ENCODE measurements around the gene MOSPD3.

The MOSPD3 gene

DNA sequence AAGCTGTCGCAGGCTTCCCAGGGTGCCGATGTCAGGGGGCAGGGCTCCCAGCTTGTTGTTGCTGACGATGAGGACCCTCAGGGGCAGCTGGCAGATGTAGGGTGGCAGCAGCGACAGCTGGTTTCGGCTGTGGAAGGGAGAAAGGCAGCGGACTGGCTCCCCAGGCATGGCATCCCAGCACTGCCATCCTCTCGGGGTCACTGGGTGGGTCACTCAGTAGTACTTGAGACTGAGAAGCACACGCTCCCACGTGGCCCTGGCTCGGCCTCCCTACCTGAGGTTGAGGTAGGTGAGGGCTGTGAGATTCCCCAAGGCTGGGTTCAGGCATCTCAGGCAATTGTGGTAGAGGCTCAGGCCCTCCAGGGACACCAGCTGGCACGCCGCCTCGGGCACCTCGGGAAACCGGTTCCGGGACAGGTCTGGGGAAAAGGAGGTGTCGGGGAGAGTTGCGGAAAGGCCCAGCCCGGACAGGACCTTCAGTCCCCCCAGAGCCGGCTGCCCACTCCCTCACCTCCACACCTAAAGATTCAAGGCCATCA is 30.2 kb upstream of the MOSPD3 start:
- peak overlapping the region; percentile 98 for H3K4me3 Mint-ChIP-seq
- no peaks in the 10 kb centered on the region for H3K27me3 Mint-ChIP-seq (ENCODE audit: low read depth)
- H3K4me1 Mint-ChIP-seq (ENCODE audit: low read depth) = peaks cover 13% of the 10 kb centered on the region
- peaks cover 36% of the 10 kb centered on the region for H3K36me3 Mint-ChIP-seq (ENCODE audit: low read depth)
- H3K9me3 Mint-ChIP-seq = no peaks in the 10 kb centered on the region
- peak overlapping the region; percentile 97 for H3K27ac Mint-ChIP-seq
- DNase-seq (ENCODE audit: low spot score) = no peak

DNA sequence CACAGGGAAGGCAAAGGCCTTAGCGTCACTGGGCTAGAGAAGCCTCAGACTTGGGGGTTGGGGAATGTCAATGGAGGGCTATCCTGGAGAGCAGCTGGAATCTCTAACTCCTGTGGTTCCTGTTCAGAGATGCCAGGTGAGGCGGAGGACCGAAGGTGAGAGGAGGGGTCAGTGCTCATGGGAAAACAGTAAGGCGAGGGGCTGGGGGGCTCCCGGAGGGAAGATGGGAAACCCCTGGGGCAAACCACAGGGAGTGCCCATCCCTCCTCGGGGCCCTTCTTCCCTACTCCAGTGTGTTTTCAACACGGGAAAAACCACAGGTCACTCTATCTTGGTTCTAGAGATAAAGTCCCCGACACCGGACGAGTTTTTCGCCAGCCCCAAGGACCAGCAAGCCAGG is 29.7 kb upstream of the MOSPD3 start:
- Mint-ChIP-seq H3K4me3 (peak overlapping the region; percentile 98), H3K9me3 (no peaks in the 10 kb centered on the region), H3K4me1 (ENCODE audit: low read depth) (peaks cover 13% of the 10 kb centered on the region), H3K36me3 (ENCODE audit: low read depth) (peaks cover 33% of the 10 kb centered on the region), H3K27me3 (ENCODE audit: low read depth) (no peaks in the 10 kb centered on the region), H3K27ac (peak overlapping the region; percentile 97)
- no peak for DNase-seq (ENCODE audit: low spot score)

DNA sequence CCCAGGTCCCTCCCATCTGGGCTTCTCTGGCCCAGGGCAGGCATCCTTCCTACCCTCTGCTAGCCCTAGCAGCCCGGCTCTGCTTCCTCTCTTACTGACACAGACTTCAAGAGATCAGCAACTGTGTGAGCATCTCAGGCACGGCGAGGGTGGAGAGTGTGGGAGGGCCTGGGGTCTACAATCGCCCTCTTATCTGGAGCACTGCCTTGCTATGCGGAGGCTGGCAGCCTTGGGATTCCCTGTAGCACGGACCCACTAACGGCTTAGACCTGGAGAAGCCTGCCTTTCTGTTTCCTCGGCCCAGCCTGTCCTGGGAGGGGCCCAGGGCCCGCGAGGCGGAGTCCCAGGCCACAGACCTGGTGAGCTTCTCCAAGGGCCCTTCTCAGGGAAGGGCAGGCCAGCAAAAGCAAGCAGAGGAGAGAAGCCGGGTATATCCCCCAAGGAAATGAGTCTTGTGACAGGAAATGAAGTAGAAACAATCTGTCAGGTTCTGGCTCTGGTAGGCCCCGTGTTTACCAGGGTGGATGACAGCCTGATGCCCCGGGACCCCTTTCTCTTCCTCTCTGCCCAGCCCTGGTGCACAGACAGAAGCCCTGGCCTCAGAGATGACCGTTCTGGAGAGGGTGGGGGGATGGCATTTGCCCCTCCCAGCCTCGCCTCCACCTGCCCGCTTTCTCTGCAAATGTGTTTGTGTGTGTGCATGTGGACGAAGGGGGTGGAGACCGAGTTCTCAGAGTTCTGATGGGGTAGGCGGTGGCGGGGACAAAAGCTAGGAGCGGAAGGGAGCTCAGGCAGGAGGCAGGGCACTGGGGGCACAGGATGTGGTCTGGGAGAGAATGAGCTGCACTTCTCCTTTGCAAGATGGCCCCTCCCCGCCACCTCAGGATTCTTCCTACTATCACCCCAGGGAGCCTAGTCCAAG is 28.9 kb upstream of the MOSPD3 start:
- H3K9me3 Mint-ChIP-seq = no peaks in the 10 kb centered on the region
- peaks cover 14% of the 10 kb centered on the region for H3K4me1 Mint-ChIP-seq (ENCODE audit: low read depth)
- H3K36me3 Mint-ChIP-seq (ENCODE audit: low read depth) = peaks cover 26% of the 10 kb centered on the region
- no peaks in the 10 kb centered on the region for H3K27me3 Mint-ChIP-seq (ENCODE audit: low read depth)
- peak overlapping the region; percentile 98 for H3K4me3 Mint-ChIP-seq
- H3K27ac Mint-ChIP-seq = peak overlapping the region; percentile 97
- DNase-seq (ENCODE audit: low spot score) = peak; percentile 78

DNA sequence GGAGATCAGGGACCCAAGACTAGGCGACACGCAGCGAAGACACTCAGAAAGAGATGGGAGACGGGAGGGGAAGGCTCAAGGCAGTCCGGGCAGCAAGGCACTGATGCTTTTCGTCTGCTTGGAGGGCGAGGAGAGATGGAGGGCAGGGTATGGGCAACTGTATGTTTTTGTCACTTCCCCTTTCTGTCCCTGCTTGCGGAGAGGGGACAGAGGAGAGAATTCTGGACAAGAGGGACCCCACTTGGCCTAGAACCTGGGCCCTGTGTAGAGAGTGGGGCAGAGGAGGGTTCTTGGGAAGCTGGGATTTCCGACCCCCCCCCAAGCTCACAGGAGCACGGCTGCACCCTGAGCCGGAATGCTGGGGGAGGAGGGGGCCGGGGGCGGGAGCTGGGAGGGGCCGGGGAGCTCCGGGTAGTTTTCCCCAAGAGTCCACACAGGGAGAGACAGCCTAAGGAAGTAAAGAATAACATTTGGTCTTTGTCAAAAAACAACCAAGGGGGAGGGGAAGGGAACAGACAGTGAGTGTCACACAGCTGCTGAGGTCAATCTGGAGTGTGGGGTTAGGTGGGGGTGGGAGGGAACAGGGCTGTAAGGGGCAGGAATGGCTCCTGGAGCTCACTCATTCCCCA is 28.2 kb upstream of the MOSPD3 start:
- peak overlapping the region; percentile 97 for H3K27ac Mint-ChIP-seq

GRCh38 chr7:100584683-100585510 is 27.4 kb upstream of the MOSPD3 start:
- Mint-ChIP-seq H3K36me3 (ENCODE audit: low read depth) (peaks cover 17% of the 10 kb centered on the region), H3K9me3 (no peaks in the 10 kb centered on the region), H3K4me1 (ENCODE audit: low read depth) (peaks cover 17% of the 10 kb centered on the region), H3K27ac (peak overlapping the region; percentile 97), H3K27me3 (ENCODE audit: low read depth) (peaks cover 3% of the 10 kb centered on the region), H3K4me3 (peak overlapping the region; percentile 98)
- DNase-seq (ENCODE audit: low spot score) = no peak

More for the DNA sequence above, 28.2 kb upstream of the MOSPD3 start:
- Mint-ChIP-seq H3K9me3 (no peaks in the 10 kb centered on the region), H3K27me3 (ENCODE audit: low read depth) (peaks cover under 1% of the 10 kb centered on the region), H3K4me3 (peak overlapping the region; percentile 98), H3K4me1 (ENCODE audit: low read depth) (peaks cover 17% of the 10 kb centered on the region), H3K36me3 (ENCODE audit: low read depth) (peaks cover 20% of the 10 kb centered on the region)
- DNase-seq (ENCODE audit: low spot score) = no peak

GRCh38 chr7:100585511-100586265 is 26.7 kb upstream of the MOSPD3 start, which contains the start of gene LRCH4:
Gene LRCH4 (minus strand): TSS chr7:100586129. CDS start chr7:100586100, 29 bp downstream.
- H3K9me3 Mint-ChIP-seq = no peaks in the 10 kb centered on the region
- H3K36me3 Mint-ChIP-seq (ENCODE audit: low read depth) = peaks cover 17% of the 10 kb centered on the region
- peaks cover 18% of the 10 kb centered on the region for H3K4me1 Mint-ChIP-seq (ENCODE audit: low read depth)
- H3K27ac Mint-ChIP-seq = peak within 1 kb of the TSS; percentile 97
- DNase-seq (ENCODE audit: low spot score) = peak; percentile 57
- H3K27me3 Mint-ChIP-seq (ENCODE audit: low read depth) = peaks cover 8% of the 10 kb centered on the region
- peak within 1 kb of the TSS; percentile 98 for H3K4me3 Mint-ChIP-seq

DNA sequence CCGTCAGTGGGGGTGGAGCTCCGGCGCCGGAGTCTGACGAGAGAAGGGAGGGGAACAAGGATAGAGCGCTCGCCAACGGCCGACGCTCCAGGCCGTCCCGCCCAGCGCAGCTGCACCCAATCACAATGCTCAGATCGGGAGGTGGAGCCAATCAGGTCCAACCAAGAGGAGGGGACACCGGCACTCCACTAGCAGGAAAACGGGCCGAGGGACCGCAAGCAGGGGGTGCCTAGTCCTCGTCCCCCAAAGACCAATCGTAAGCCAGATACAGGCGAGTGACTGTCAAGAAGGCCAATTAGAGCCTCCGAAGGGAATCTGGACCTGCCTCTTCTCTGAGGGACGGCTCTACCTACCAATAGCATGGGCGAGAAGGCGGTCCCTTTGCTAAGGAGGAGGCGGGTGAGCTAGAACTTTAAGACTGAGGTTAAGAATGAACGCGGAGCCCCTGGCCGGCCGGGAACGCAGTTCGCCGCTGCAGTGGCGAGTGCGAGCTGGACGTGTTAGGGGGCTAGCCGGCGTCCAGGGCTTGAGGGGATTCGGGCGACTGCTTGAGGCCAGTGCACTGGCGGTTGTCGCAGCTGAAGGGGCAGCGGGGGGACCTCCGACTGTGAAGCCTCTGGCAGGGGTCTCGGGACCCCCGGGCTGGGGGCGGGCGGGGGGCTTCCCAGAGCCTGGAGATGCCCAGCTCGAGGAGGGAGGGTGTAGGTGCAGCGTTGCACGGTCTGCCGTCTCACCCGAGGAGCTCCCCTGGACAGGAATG is 25.9 kb upstream of the MOSPD3 start, which contains the start of gene FBXO24:
Gene FBXO24, plus strand, starts transcription at position 63 of the 760 bp plus-strand sequence. Its CDS starts 298 bp downstream, at position 361.
- Mint-ChIP-seq H3K9me3 (no peaks in the 10 kb centered on the region), H3K27me3 (ENCODE audit: low read depth) (peaks cover 8% of the 10 kb centered on the region), H3K4me3 (peak within 1 kb of the TSS; percentile 98), H3K36me3 (ENCODE audit: low read depth) (peaks cover 17% of the 10 kb centered on the region), H3K4me1 (ENCODE audit: low read depth) (peaks cover 18% of the 10 kb centered on the region), H3K27ac (peak within 1 kb of the TSS; percentile 97)
- DNase-seq (ENCODE audit: low spot score) = peak; percentile 100

- Mint-ChIP-seq H3K9me3 (no peaks in the 10 kb centered on the region), H3K27ac (no peak overlapping the region), H3K36me3 (ENCODE audit: low read depth) (peaks cover 6% of the 10 kb centered on the region), H3K4me1 (ENCODE audit: low read depth) (peaks cover 15% of the 10 kb centered on the region), H3K4me3 (peak overlapping the region; percentile 64), H3K27me3 (ENCODE audit: low read depth) (peaks cover 11% of the 10 kb centered on the region)
- no peak for DNase-seq (ENCODE audit: low spot score)
Measured at GRCh38 chr7:100588438-100588837, 23.9 kb upstream of the MOSPD3 start.

GRCh38 chr7:100589341-100589947 is 22.9 kb upstream of the MOSPD3 start:
- Mint-ChIP-seq H3K4me1 (ENCODE audit: low read depth) (peaks cover 10% of the 10 kb centered on the region), H3K27ac (no peak overlapping the region), H3K4me3 (no peak overlapping the region), H3K27me3 (ENCODE audit: low read depth) (peaks cover 11% of the 10 kb centered on the region), H3K9me3 (no peaks in the 10 kb centered on the region), H3K36me3 (ENCODE audit: low read depth) (no peaks in the 10 kb centered on the region)
- no peak for DNase-seq (ENCODE audit: low spot score)

- Mint-ChIP-seq H3K36me3 (ENCODE audit: low read depth) (no peaks in the 10 kb centered on the region), H3K9me3 (no peaks in the 10 kb centered on the region), H3K4me3 (no peak overlapping the region), H3K4me1 (ENCODE audit: low read depth) (peaks cover 7% of the 10 kb centered on the region), H3K27ac (no peak overlapping the region), H3K27me3 (ENCODE audit: low read depth) (peaks cover 11% of the 10 kb centered on the region)
- no peak for DNase-seq (ENCODE audit: low spot score)
Measured at GRCh38 chr7:100590077-100590737, 22.1 kb upstream of the MOSPD3 start.

- Mint-ChIP-seq H3K36me3 (ENCODE audit: low read depth) (no peaks in the 10 kb centered on the region), H3K9me3 (no peaks in the 10 kb centered on the region), H3K4me3 (no peak overlapping the region), H3K27me3 (ENCODE audit: low read depth) (peaks cover 11% of the 10 kb centered on the region), H3K27ac (no peak overlapping the region), H3K4me1 (ENCODE audit: low read depth) (peaks cover 6% of the 10 kb centered on the region)
- DNase-seq (ENCODE audit: low spot score) = no peak
Measured at GRCh38 chr7:100591596-100591995, 20.7 kb upstream of the MOSPD3 start.

Data from T-helper 2 cell treated with Interferon-gamma antibody and Interleukin-4, amounts not matched to agents 5 μg/mL and 100 μg/mL, for 36 hours (primary cell).